ENCODE results near the gene LTO1. TPM values are rescaled to one million over a fixed set of nuclear protein-coding genes. Genes with fewer than 3 reads are reported as not detected.

The LTO1 gene
- total and polyA plus RNA-seq, 10 of the 15 experiments (the other 5 are each of a cell fraction or from before 2014, with no cell fraction given), result 2.6 to 27.5 (median 14.4) TPM

DNA sequence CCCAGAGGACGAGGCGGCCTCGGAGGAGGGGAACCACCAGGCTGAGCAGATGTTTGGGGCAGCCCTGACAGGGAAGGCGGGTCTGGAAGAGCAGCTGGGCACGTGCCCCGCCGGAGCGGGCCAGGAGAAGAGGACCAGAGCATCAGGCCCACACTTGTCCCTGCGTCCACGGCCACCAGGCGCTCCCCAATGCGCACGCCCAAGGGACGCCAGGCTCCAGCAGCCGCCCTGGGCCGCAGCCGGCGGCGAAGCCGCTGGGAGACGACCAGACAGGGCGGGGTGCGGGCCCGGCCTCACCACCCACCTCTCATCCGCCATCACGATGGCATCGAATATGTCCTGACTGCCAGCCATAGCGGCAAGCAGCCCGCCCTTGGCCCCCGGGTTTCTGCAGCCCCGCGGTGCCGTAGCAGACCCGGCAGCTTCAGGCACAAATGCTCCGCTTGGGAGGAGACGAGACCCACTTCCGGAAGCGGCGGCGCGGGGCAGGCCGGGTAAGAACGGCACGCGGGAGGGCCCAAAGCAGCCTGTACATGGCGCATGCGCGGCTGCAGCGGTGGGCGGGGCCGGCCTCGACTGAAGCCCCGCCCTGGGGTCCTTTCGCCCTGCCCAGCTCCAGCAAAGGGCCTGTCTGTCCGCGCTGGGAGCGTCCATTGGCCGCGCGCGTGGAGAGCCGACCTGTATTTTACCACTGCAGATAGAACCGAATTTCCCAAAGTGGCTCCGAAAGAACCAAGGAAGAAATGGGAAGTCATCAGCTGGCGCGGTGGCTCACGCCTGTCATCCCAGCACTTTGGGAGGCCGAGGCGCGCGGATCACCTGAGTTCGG is at the start of gene LTO1 (continued):
- TF ChIP-seq POU2F2 (IDR thresholded peaks at IDR 0.05; ENCODE audit: borderline replicate concordance, low read depth, low read length) (peak; percentile 78; the same call in 2 of the 3 replicates), GATAD2B (conservative IDR thresholded peaks at IDR 0.05; ENCODE audit: low read depth) (peak; percentile 89; the same call in 1 of the 2 replicates), GABPA (IDR thresholded peaks at IDR 0.05; ENCODE audit: low read depth) (peak; percentile 61; the same call in 1 of the 2 replicates), HCFC1 (IDR thresholded peaks at IDR 0.05; ENCODE audit: low read length) (peak; percentile 77), SMAD1 (IDR thresholded peaks at IDR 0.05; ENCODE audit: low read depth, partially characterized antibody) (no peak), BHLHE40 (IDR thresholded peaks at IDR 0.05; ENCODE audit: borderline replicate concordance in 1 of 2, low read depth in 2 of 2, low read length in 1 of 2) (peak; percentile 24 to 95; a peak in 2 of 4 replicates), MXI1 (IDR thresholded peaks at IDR 0.05; ENCODE audit: low read depth, low read length) (peak; percentile 77), ZNF217 (IDR thresholded peaks at IDR 0.05) (0 out of 2 replicates have a peak, but pooled peaks have one; percentile 25), RAD51 (IDR thresholded peaks at IDR 0.05) (no peak), ZBTB33 (IDR thresholded peaks at IDR 0.05) (peak; percentile 64; the same call in 1 of the 2 replicates), POLR2AphosphoS5 (IDR thresholded peaks at IDR 0.05; ENCODE audit: low read length) (peak; percentile 92), WRNIP1 (IDR thresholded peaks at IDR 0.05; ENCODE audit: borderline replicate concordance, low read depth, low read length) (no peak), ASH2L (IDR thresholded peaks at IDR 0.05; ENCODE audit: borderline replicate concordance, low read depth) (no peak), RFX5 (IDR thresholded peaks at IDR 0.05; ENCODE audit: low read depth, low read length) (0 out of 2 replicates have a peak, but pooled peaks have one; percentile 12), SMC3 (IDR thresholded peaks at IDR 0.05; ENCODE audit: borderline replicate concordance, low read length) (no peak), MYC (IDR thresholded peaks at IDR 0.05; ENCODE audit: insufficient read depth, insufficient read length, insufficient replicate concordance, low read length, severe bottlenecking) (peak; percentile 23), PML (IDR thresholded peaks at IDR 0.05; ENCODE audit: low read length) (0 out of 2 replicates have a peak, but pooled peaks have one; percentile 79), NRF1 (conservative IDR thresholded peaks at IDR 0.05; ENCODE audit: low read depth, low read length) (peak; percentile 78), KLF5 (IDR thresholded peaks at IDR 0.05; ENCODE audit: partially characterized antibody) (peak; percentile 83), CHD2 (IDR thresholded peaks at IDR 0.05; ENCODE audit: borderline replicate concordance, low read depth, low read length) (peak; percentile 61; the same call in 1 of the 2 replicates)
- TF ChIP-seq, protein P1, sequence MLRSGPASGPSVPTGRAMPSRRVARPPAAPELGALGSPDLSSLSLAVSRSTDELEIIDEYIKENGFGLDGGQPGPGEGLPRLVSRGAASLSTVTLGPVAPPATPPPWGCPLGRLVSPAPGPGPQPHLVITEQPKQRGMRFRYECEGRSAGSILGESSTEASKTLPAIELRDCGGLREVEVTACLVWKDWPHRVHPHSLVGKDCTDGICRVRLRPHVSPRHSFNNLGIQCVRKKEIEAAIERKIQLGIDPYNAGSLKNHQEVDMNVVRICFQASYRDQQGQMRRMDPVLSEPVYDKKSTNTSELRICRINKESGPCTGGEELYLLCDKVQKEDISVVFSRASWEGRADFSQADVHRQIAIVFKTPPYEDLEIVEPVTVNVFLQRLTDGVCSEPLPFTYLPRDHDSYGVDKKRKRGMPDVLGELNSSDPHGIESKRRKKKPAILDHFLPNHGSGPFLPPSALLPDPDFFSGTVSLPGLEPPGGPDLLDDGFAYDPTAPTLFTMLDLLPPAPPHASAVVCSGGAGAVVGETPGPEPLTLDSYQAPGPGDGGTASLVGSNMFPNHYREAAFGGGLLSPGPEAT (IDR thresholded peaks at IDR 0.05; ENCODE audit: low read depth), result peak; percentile 80; the same call in 1 of the 2 replicates
- TF ChIP-seq, protein P2, sequence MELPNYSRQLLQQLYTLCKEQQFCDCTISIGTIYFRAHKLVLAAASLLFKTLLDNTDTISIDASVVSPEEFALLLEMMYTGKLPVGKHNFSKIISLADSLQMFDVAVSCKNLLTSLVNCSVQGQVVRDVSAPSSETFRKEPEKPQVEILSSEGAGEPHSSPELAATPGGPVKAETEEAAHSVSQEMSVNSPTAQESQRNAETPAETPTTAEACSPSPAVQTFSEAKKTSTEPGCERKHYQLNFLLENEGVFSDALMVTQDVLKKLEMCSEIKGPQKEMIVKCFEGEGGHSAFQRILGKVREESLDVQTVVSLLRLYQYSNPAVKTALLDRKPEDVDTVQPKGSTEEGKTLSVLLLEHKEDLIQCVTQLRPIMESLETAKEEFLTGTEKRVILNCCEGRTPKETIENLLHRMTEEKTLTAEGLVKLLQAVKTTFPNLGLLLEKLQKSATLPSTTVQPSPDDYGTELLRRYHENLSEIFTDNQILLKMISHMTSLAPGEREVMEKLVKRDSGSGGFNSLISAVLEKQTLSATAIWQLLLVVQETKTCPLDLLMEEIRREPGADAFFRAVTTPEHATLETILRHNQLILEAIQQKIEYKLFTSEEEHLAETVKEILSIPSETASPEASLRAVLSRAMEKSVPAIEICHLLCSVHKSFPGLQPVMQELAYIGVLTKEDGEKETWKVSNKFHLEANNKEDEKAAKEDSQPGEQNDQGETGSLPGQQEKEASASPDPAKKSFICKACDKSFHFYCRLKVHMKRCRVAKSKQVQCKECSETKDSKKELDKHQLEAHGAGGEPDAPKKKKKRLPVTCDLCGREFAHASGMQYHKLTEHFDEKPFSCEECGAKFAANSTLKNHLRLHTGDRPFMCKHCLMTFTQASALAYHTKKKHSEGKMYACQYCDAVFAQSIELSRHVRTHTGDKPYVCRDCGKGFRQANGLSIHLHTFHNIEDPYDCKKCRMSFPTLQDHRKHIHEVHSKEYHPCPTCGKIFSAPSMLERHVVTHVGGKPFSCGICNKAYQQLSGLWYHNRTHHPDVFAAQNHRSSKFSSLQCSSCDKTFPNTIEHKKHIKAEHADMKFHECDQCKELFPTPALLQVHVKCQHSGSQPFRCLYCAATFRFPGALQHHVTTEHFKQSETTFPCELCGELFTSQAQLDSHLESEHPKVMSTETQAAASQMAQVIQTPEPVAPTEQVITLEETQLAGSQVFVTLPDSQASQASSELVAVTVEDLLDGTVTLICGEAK (IDR thresholded peaks at IDR 0.05; ENCODE audit: borderline replicate concordance), result peak; percentile 60; the same call in 1 of the 2 replicates
